Liver (tissue), 3 donors: ENCODE measurements around the gene FCRLA.
"Not testable (repeated sequence)": the region's sequence is repeated elsewhere in the genome, so short reads cannot be mapped to it uniquely, and the experiment has no call there.

Experiments used
- ATF3 ChIP-seq: IDR thresholded peaks from 2 replicates; pipeline ENCODE4 v1.6.1; 2016; ENCODE audit warnings: antibody characterized with exemption
- EGR1 ChIP-seq, 2 donors: IDR thresholded peaks; 2 replicates each; pipeline ENCODE4 v1.6.1; 2016 to 2018; ENCODE audit warnings: antibody characterized with exemption in 2 of 2, low read depth in 2 of 2
- GABPA ChIP-seq, 2 donors: IDR thresholded peaks in 1 of 2; conservative IDR thresholded peaks in 1 of 2; 2 replicates each; pipeline ENCODE4 v1.6.1; 2016; ENCODE audit warnings: antibody characterized with exemption in 2 of 2, mild to moderate bottlenecking in 1 of 2, moderate library complexity in 1 of 2
- HNF4G ChIP-seq: IDR thresholded peaks from 2 replicates; pipeline ENCODE4 v1.6.1; 2016; ENCODE audit warnings: antibody characterized with exemption
- JUND ChIP-seq, 2 donors: IDR thresholded peaks; 2 replicates each; pipeline ENCODE4 v1.6.1; 2016; ENCODE audit warnings: antibody characterized with exemption in 2 of 2
- MAX ChIP-seq: IDR thresholded peaks from 2 replicates; pipeline ENCODE4 v1.6.1; 2016; ENCODE audit warnings: antibody characterized with exemption
- NR2F2 ChIP-seq: IDR thresholded peaks from 2 replicates; pipeline ENCODE4 v1.6.1; 2016; ENCODE audit warnings: antibody characterized with exemption
- RAD21 ChIP-seq, 2 donors: IDR thresholded peaks; 2 replicates each; pipeline ENCODE4 v1.6.1; 2016; ENCODE audit warnings: antibody characterized with exemption in 2 of 2, mild to moderate bottlenecking in 2 of 2
- SP1 ChIP-seq: IDR thresholded peaks from 2 replicates; pipeline ENCODE4 v1.6.1; 2018; ENCODE audit warnings: antibody characterized with exemption, mild to moderate bottlenecking
- TAF1 ChIP-seq: conservative IDR thresholded peaks from 2 replicates; pipeline ENCODE4 v1.6.1; 2016; ENCODE audit warnings: antibody characterized with exemption, mild to moderate bottlenecking
- YY1 ChIP-seq: IDR thresholded peaks from 2 replicates; pipeline ENCODE4 v1.6.1; 2016; ENCODE audit warnings: antibody characterized with exemption, mild to moderate bottlenecking
- ZBTB33 ChIP-seq: IDR thresholded peaks from 2 replicates; pipeline ENCODE4 v1.6.1; 2016; ENCODE audit warnings: antibody characterized with exemption
- TF ChIP-seq, protein P1 (sequence below): fragments of 150-350 bp; IDR thresholded peaks from 2 replicates; pipeline ENCODE4 v1.5.1; 2017; ENCODE audit warnings: improper control_type of control experiment, low read depth, low read length; ENCODE audit not compliant: missing input control
- TF ChIP-seq, protein P2 (sequence below): IDR thresholded peaks from 2 replicates; pipeline ENCODE4 v1.6.1; 2016; ENCODE audit warnings: antibody characterized with exemption, mild to moderate bottlenecking
- donor health status: healthy.
- donor health status: healthy.

GRCh38 chr1:161674908-161675307 is 32.1 kb upstream of the FCRLA start:
- TF ChIP-seq, protein P1, sequence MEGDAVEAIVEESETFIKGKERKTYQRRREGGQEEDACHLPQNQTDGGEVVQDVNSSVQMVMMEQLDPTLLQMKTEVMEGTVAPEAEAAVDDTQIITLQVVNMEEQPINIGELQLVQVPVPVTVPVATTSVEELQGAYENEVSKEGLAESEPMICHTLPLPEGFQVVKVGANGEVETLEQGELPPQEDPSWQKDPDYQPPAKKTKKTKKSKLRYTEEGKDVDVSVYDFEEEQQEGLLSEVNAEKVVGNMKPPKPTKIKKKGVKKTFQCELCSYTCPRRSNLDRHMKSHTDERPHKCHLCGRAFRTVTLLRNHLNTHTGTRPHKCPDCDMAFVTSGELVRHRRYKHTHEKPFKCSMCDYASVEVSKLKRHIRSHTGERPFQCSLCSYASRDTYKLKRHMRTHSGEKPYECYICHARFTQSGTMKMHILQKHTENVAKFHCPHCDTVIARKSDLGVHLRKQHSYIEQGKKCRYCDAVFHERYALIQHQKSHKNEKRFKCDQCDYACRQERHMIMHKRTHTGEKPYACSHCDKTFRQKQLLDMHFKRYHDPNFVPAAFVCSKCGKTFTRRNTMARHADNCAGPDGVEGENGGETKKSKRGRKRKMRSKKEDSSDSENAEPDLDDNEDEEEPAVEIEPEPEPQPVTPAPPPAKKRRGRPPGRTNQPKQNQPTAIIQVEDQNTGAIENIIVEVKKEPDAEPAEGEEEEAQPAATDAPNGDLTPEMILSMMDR: not testable (repeated sequence)
- not testable (repeated sequence) for TF ChIP-seq EGR1 (IDR thresholded peaks at IDR 0.05; ENCODE audit: low read depth in 2 of 2); JUND (IDR thresholded peaks at IDR 0.05); ZBTB33; RAD21 (IDR thresholded peaks at IDR 0.05); SP1; TAF1; YY1; MAX; ATF3; GABPA (IDR thresholded peaks at IDR 0.05 in 1 of 2, conservative IDR thresholded peaks at IDR 0.05 in 1 of 2); NR2F2; HNF4G
- TF ChIP-seq, protein P2, sequence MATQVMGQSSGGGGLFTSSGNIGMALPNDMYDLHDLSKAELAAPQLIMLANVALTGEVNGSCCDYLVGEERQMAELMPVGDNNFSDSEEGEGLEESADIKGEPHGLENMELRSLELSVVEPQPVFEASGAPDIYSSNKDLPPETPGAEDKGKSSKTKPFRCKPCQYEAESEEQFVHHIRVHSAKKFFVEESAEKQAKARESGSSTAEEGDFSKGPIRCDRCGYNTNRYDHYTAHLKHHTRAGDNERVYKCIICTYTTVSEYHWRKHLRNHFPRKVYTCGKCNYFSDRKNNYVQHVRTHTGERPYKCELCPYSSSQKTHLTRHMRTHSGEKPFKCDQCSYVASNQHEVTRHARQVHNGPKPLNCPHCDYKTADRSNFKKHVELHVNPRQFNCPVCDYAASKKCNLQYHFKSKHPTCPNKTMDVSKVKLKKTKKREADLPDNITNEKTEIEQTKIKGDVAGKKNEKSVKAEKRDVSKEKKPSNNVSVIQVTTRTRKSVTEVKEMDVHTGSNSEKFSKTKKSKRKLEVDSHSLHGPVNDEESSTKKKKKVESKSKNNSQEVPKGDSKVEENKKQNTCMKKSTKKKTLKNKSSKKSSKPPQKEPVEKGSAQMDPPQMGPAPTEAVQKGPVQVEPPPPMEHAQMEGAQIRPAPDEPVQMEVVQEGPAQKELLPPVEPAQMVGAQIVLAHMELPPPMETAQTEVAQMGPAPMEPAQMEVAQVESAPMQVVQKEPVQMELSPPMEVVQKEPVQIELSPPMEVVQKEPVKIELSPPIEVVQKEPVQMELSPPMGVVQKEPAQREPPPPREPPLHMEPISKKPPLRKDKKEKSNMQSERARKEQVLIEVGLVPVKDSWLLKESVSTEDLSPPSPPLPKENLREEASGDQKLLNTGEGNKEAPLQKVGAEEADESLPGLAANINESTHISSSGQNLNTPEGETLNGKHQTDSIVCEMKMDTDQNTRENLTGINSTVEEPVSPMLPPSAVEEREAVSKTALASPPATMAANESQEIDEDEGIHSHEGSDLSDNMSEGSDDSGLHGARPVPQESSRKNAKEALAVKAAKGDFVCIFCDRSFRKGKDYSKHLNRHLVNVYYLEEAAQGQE: not testable (repeated sequence)
